ENCODE measurements around the gene DTX3L. TPM values are rescaled to one million over a fixed set of nuclear protein-coding genes. Genes with fewer than 3 reads are reported as not detected.
A peak's percentile ranks its signal among the peaks of the same experiment; 100 is the strongest.

The DTX3L gene
- total and polyA plus RNA-seq, 10 of the 15 experiments (the other 5 are each of a cell fraction or from before 2014, with no cell fraction given) = 9.9 to 41.4 (median 21.7) TPM

DNA sequence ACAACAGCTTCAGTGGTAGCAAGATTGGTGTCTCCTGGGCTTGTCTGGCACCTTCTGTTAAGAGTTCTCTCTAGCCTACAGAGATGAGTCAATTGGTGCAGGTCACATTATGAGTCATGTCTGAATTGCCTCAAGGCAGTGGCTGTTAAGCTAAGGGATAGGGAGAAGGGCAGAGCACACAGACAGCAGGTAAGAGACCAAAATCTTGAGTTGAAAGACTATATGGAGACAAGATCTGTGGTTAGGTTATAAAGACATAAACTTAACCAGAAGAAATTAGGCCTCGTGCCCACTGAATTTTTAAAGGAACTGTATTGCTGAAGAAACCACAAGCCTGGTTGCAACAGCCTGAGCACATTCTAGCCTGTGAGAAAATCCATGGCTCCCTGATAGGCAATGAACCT is 30.2 kb upstream of the DTX3L start (continued):
- TF ChIP-seq MXI1 (IDR thresholded peaks at IDR 0.05; ENCODE audit: low read depth, low read length) (0 out of 2 replicates have a peak, but pooled peaks have one; percentile 22), SIX5 (IDR thresholded peaks at IDR 0.05; ENCODE audit: low read depth, low read length, severe bottlenecking) (no peak), ZNF384 (IDR thresholded peaks at IDR 0.05; ENCODE audit: borderline replicate concordance, low read depth, low read length) (no peak), NFYA (IDR thresholded peaks at IDR 0.05; ENCODE audit: borderline replicate concordance, low read depth, low read length) (no peak), CREM (IDR thresholded peaks at IDR 0.05; ENCODE audit: low read depth) (peak; percentile 56), POU2F2 (IDR thresholded peaks at IDR 0.05; ENCODE audit: borderline replicate concordance, low read depth, low read length) (peak; percentile 35; the same call in 1 of the 3 replicates), SUZ12 (IDR thresholded peaks at IDR 0.05; ENCODE audit: unreplicated experiment) (no peak), SREBF1 (IDR thresholded peaks at IDR 0.05; ENCODE audit: low read length) (no peak), RELB (IDR thresholded peaks at IDR 0.05; ENCODE audit: low read depth) (peak; percentile 57; the same call in 1 of the 2 replicates), STAT3 (IDR thresholded peaks at IDR 0.05; ENCODE audit: low read depth, low read length) (no peak), IKZF1 (conservative IDR thresholded peaks at IDR 0.05) (peak; percentile 76), NR2C1 (IDR thresholded peaks at IDR 0.05) (no peak), NRF1 (conservative IDR thresholded peaks at IDR 0.05; ENCODE audit: low read depth, low read length) (no peak), JUND (IDR thresholded peaks at IDR 0.05; ENCODE audit: low read depth, low read length) (peak; percentile 96), ZNF207 (IDR thresholded peaks at IDR 0.05; ENCODE audit: borderline replicate concordance) (no peak), HDAC6 (IDR thresholded peaks at IDR 0.05; ENCODE audit: unreplicated experiment) (no peak), ZZZ3 (IDR thresholded peaks at IDR 0.05; ENCODE audit: control insufficient read depth, insufficient read length, low read depth) (no peak), ATF7 (IDR thresholded peaks at IDR 0.05; ENCODE audit: low read depth) (peak; percentile 80; the same call in 1 of the 2 replicates)
- TF ChIP-seq, protein P1, sequence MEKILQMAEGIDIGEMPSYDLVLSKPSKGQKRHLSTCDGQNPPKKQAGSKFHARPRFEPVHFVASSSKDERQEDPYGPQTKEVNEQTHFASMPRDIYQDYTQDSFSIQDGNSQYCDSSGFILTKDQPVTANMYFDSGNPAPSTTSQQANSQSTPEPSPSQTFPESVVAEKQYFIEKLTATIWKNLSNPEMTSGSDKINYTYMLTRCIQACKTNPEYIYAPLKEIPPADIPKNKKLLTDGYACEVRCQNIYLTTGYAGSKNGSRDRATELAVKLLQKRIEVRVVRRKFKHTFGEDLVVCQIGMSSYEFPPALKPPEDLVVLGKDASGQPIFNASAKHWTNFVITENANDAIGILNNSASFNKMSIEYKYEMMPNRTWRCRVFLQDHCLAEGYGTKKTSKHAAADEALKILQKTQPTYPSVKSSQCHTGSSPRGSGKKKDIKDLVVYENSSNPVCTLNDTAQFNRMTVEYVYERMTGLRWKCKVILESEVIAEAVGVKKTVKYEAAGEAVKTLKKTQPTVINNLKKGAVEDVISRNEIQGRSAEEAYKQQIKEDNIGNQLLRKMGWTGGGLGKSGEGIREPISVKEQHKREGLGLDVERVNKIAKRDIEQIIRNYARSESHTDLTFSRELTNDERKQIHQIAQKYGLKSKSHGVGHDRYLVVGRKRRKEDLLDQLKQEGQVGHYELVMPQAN (conservative IDR thresholded peaks at IDR 0.05) = no peak
- TF ChIP-seq, protein P2, sequence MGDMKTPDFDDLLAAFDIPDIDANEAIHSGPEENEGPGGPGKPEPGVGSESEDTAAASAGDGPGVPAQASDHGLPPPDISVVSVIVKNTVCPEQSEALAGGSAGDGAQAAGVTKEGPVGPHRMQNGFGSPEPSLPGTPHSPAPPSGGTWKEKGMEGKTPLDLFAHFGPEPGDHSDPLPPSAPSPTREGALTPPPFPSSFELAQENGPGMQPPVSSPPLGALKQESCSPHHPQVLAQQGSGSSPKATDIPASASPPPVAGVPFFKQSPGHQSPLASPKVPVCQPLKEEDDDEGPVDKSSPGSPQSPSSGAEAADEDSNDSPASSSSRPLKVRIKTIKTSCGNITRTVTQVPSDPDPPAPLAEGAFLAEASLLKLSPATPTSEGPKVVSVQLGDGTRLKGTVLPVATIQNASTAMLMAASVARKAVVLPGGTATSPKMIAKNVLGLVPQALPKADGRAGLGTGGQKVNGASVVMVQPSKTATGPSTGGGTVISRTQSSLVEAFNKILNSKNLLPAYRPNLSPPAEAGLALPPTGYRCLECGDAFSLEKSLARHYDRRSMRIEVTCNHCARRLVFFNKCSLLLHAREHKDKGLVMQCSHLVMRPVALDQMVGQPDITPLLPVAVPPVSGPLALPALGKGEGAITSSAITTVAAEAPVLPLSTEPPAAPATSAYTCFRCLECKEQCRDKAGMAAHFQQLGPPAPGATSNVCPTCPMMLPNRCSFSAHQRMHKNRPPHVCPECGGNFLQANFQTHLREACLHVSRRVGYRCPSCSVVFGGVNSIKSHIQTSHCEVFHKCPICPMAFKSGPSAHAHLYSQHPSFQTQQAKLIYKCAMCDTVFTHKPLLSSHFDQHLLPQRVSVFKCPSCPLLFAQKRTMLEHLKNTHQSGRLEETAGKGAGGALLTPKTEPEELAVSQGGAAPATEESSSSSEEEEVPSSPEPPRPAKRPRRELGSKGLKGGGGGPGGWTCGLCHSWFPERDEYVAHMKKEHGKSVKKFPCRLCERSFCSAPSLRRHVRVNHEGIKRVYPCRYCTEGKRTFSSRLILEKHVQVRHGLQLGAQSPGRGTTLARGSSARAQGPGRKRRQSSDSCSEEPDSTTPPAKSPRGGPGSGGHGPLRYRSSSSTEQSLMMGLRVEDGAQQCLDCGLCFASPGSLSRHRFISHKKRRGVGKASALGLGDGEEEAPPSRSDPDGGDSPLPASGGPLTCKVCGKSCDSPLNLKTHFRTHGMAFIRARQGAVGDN (IDR thresholded peaks at IDR 0.05) = no peak
- TF ChIP-seq, protein P3, sequence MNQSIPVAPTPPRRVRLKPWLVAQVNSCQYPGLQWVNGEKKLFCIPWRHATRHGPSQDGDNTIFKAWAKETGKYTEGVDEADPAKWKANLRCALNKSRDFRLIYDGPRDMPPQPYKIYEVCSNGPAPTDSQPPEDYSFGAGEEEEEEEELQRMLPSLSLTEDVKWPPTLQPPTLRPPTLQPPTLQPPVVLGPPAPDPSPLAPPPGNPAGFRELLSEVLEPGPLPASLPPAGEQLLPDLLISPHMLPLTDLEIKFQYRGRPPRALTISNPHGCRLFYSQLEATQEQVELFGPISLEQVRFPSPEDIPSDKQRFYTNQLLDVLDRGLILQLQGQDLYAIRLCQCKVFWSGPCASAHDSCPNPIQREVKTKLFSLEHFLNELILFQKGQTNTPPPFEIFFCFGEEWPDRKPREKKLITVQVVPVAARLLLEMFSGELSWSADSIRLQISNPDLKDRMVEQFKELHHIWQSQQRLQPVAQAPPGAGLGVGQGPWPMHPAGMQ (IDR thresholded peaks at IDR 0.05; ENCODE audit: borderline replicate concordance) = no peak
